HG03280 (cell line): ENCODE data around the gene TUBB2A.

Experiments used
- ATAC-seq: cut with Tn5 transposase; IDR thresholded peaks from one replicate; pipeline ENCODE4 v1.9.1; 2021; ENCODE audit warnings: mild to moderate bottlenecking, moderate library complexity; ENCODE audit not compliant: unreplicated experiment

The TUBB2A gene

DNA sequence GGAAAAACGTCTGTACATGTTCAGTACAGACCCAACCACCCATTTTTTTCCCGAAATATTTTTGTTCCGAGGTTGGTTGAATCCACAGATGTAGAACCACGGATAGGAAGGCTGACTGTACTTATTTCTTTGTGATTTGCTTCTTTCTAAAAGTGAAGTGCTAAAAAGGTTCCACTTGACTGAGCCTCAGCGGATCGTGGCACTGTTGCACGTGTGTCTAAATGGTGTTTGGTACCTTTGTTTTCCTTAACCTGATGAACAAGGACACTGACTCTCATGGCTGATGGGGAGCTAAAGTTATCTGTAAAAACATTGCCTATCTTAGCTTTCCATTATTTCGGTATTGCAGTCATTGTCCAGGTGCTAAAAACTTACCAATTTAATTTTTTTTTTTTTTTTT is 32.7 kb downstream of the TUBB2A start:
- ATAC-seq, result no peak

DNA sequence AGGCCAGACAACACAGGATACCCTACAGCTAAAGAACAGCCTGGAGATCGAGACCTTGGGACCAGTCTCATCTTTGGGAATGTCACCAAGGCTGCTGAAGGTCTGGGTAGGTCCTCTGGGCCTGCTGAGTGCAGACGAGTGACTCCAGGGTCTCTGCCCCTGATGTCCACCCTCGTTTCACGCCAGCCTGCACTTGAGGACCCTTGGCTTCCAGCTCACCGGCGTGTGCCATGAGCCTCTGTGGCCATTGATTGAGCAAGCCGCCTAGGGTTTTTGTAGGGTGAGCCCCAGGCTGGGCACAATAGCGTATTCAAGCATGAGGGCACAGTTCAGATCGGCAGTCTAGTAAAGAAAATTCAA is 34.5 kb downstream of the TUBB2A start:
- ATAC-seq, result no peak

DNA sequence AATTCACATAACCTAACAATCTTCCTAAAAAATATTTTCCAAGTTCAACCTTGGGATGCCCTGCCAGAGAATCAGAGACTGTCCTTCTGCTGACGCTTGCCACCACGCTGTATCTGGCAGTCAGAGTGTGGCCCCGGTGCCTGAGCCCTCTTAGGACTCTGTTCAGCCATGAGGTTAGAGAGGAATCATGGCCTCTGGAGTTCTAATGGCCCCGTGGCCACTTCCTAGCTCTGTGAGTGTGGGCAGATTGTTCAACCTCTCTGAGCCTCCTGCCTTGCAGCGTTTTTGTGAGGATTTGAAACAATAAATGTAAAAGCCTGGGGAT is 36.6 kb downstream of the TUBB2A start:
- ATAC-seq, result no peak

DNA sequence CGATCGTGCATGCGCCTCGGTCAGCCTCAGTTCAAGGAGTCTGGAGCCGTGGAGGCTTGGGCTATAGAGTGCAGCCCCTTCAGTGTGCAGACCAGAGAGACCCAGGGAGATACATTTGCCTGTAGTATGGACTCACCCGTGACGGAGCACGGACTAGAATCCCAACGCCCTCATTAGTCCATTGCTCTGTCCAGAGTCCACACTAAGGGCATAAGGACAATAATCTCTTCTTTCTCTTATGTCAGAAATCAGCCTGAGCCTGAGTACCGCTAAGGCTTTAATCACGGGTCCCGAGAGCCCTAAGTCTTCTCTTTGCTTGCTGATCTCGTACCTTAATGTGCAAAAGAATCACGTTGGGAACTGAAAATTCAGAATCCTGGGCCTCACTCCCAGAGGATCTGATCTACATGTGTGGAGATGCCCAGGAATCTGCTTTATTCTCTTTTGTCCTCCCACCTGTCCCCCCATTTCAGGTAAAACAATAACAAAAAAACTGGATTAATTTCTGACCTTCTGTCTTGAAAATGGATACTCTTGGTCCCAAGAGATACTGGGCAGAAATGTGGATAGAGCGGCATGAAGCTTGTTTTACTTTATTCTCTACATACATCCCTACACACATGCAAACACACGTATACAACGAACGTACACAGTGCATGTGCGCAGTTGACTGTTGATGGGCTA is 38.2 kb downstream of the TUBB2A start:
- ATAC-seq, result peak; percentile 28

DNA sequence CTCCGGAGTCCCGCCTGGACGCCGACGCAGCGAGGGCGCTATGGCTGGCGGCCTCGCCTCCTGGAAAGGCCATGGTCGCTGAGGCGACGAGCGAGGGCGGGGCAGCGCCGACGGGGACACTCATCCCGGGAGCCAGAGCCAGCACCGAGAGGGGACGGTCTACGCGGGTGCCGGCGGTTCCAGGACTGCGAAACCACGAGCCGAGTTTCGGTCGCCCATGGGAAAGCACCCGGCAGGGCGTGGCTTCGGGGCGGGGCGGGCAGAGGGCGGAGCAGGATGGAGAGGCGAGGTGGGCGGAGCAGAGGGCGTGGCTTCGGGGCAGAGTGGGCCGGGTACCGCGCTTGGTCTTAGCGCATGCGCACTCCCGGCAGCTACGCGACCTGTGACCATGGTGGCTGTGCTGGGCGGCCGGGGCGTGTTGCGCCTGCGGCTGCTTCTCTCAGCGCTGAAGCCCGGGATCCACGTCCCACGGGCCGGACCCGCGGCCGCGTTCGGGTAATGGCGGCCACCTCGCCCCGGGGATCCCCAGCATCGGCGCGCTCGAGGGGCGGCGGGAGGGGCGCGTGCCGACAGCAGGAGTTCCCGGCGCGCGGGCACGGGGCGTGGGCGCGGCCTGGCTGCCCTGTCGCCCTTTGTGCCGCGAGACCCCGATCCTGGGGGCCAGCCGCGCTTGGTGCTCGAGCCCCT is 38.8 kb downstream of the TUBB2A start, which contains the start of gene BPHL:
Gene BPHL, plus strand, starts transcription at position 359 of the 687 bp plus-strand sequence. Its CDS starts 30 bp downstream, at position 389.
- peak; percentile 92 for ATAC-seq

DNA sequence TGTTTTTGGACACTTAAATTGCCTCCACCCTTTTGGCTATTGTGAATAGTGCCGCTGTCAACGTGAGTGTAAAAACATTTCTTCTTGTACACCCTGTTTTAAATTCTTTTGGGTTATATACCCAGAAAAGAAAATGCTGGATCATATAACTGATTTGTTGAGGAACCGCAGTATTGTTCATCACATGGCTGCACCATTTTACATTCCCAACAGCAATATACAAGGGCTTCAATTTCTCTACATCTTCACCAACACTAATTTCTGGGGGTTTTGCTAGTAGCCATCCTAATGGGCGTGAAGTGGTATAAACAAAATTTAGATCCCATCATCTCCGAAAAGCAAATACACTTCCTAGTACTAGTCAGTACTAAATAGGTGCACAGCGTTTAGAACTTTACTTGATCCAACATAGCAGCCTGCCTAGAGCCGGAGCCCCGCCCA is 39.4 kb downstream of the TUBB2A start:
- no peak for ATAC-seq

DNA sequence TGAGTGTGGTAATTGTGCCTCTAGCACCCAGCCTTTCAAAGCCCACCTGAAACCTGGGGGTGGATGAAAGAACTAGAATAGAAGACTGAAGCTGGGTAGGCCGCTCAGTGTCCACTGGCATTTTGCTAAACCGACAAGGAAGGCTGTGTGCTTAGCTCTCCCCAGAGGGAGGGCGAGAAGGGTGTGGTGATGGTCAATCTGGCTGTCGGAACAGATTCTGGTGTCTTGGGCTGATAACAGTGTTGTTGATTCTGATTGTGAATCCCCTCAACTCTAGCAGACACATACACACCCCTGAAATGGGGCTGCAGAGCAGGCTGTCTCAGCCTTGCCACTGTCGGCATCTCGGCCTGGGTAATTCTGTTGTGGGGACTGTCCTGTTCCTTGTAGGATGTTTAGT is 43.0 kb downstream of the TUBB2A start:
- ATAC-seq, result no peak

DNA sequence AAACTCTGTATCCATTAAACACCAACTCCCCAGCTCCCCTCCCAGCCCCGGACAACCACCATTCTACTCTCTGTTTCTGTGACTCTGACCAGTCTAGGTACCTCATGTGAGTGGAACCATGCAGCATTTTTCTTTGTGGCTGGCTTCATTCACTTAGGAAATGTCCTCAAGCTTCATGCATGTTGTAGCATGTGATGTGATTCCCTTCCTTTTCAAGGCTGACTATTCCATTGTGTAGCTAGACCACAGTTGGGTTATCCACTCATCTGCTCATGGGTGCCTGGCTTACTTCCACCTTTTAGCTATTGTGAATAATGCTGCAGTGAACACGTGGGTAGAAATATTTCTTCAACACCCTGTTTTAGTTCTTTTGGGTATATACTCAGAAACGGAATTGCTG is 47.6 kb downstream of the TUBB2A start:
- ATAC-seq, result no peak

DNA sequence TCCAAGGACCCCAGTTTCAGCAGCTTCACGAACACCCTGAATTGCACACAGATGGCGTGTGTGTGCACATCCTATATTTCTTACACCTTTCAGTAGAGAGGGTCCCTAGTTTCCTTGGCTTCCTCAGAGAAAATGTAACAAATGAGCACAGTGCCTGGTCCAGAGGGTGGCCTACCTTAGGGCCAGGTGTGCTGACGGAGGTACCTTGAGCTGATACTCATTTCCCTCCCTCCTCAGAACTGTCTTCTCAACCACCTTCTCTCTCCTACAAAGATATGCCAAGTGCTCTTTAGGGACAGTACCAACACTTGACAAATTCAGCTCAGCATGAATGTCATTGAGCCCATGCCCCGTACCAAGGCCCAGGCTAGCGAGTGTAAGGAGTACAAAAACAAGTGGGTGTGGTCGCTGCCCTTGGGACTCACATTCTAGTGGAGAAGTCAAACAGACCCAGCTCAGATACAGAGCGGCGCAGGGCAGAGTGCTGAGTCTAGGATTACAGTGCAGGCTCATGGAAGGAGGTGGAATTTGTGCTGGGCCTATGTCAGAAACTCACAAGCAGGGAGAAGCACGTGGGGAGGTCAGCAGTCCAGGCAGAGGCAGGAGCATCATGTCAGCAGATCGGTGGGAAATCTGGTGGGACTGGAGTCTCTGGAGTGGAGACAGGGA is 48.5 kb downstream of the TUBB2A start:
- ATAC-seq, result no peak
